GM18505 (cell line): Measurements from ENCODE around the gene KREMEN1.
"Not testable (repeated sequence)": the region's sequence is repeated elsewhere in the genome, so short reads cannot be mapped to it uniquely, and the experiment has no call there.

Experiments used
- ATAC-seq: cut with Tn5 transposase; IDR thresholded peaks from one replicate; pipeline ENCODE4 v1.9.1; 2021; ENCODE audit not compliant: unreplicated experiment
- POLR2A ChIP-seq: IDR thresholded peaks from 4 replicates; pipeline ENCODE4 v1.6.1; 2011; ENCODE audit warnings: borderline replicate concordance; ENCODE audit not compliant: insufficient read depth, insufficient read length; ENCODE audit errors: extremely low read depth

KREMEN1 gene

DNA sequence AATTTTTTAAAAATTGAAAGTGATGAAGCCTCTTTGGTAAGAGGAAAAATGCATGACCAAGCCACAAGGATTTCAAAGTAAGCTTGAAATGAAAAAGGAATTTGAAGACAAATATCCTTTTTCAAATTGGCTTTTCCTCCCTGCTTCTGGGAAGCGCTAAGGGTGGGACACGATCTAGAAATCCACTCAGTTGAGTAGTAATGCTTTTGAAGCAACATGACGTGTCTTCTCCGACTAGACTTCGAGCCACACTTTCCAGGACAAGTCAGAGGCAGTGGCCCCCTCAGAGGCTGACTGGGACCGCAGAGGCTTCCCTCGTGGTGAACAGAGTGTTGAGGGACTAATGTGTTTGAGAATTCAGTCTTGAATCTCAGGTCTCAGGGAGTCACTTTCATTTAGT, 39.8 kb downstream of the KREMEN1 start:
- TF ChIP-seq POLR2A: no peak
- ATAC-seq: no peak

DNA sequence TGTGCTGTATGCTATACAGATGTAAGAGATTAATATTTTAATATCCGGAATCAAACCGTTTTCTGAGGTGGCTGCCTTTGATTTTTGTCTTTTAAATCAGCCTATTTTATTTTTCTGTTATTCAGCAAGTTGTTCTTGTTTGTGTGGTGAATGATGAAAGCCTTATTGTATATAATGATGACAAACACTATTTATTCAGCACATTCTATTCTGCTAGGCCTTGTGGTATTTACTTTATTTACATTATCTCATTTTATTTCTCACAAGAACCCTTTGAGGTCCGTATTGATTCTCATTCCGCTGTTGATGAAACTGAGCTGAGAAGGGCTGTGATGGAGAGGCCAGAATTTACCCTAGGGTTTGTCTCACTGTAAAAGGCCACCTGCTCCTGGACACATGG, 40.5 kb downstream of the KREMEN1 start:
- ATAC-seq: no peak
- TF ChIP-seq POLR2A: no peak

DNA sequence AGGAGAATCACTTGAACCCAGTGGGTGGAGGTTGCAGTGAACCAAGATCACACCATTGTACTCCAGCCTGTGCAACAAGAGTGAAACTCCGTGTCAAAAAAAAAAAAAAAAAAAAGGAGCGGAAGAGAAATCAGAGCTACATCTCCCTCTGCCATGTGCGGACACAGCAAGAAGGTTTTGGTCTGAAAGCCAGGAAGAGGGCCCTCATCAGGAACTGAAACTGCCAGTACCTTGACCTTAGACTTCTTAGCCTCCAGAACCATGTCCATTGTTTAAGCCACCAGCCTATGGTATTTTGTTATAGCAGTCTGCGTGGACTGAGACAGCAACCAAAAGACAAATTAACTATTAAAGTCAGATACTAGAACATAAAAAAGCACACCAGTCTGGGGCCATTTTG, 41.6 kb downstream of the KREMEN1 start:
- ATAC-seq: no peak
- TF ChIP-seq POLR2A: no peak

DNA sequence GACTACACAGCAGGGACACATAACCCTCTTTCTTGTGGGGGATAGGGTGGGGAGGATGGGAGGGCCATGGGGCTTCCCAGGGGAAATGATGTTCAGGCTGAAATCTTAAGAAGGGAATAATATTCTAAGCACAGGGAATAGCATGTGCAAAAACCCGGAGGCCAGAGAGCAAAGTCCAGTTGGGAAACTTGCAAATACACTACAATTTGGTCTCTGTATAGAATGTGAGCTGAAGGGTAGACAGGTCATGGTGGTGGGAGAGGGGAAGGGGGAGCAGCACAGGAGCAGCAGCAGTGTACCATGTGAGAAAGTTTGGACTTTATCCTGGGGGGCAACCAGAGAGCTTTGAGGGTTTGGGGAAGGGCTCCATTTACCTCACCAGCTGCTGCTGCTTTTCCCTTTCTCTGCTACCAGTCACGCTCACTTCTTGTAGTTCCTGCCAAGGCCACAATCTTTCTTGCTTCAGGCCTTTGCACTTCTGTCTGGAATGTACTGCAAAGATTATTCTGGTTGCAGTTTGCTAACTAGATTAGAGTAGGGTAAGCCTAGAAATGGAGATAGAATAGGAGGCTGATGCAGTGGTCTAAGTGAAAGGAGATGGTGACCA, 43.0 kb downstream of the KREMEN1 start:
- no peak for ATAC-seq
- TF ChIP-seq POLR2A: no peak

DNA sequence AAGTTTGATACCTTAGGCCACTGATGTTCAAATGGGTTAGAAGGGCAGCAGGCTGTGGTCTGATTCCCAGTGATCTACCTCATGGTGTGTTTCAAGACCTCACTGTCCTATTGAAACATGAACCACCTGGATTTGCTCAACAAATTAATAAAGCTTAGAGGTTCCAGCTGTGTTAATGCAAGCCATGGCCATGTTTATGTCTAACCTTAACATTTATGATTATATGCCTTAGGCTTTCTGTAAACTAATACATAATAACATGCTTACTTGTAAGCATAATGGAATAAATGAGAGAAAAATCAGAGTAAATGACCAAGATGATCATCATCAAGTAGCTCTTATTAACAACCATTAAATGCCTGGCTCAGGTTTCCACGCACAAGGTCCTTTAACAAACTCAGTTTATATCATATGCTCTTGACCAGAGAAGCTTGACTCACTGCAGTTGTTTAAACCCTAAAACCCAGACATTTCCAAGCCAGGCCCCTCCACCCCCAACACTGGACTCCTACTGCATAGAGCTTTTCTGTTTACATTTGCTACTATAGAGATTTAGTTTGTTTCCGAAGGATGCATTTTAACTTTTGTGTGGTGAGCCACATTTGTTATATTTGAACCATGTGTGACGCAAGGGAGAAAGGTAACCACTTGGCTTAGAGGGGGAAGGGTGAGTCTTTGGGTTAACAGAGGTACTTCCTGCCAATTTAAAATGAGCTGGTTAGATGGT, 43.7 kb downstream of the KREMEN1 start:
- no peak for TF ChIP-seq POLR2A
- ATAC-seq: no peak

DNA sequence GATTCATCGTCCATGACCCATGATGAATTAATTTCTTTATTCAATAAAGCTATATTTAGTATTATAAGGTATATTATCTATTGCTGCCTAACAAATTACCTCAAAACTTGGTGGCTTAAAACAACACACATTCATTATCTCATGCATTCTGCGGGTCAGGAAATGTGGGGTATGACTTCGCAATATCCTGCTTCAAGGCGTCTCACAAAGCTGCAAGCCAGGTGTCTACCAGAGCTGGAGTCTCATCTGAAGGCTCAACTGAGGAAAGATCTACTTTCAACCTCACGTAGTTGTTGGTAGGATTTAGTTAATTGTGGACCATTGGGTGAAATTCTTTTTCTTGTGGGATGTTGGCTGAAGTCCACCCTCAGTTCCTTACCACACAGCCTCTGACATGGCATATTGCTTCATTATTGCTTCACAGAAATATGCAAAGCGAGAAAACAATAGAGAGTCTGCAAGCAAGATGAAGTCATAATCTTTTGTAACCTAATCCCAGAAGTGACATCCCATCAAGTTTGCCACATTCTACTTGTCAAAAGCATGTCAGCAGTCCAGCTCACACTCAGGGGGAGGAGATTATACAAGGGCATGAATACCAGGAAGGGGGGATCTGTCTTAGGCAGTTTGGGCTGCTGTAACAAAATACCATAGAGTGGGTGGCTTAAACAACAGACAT, 45.1 kb downstream of the KREMEN1 start:
- ATAC-seq: no peak
- TF ChIP-seq POLR2A: no peak

DNA sequence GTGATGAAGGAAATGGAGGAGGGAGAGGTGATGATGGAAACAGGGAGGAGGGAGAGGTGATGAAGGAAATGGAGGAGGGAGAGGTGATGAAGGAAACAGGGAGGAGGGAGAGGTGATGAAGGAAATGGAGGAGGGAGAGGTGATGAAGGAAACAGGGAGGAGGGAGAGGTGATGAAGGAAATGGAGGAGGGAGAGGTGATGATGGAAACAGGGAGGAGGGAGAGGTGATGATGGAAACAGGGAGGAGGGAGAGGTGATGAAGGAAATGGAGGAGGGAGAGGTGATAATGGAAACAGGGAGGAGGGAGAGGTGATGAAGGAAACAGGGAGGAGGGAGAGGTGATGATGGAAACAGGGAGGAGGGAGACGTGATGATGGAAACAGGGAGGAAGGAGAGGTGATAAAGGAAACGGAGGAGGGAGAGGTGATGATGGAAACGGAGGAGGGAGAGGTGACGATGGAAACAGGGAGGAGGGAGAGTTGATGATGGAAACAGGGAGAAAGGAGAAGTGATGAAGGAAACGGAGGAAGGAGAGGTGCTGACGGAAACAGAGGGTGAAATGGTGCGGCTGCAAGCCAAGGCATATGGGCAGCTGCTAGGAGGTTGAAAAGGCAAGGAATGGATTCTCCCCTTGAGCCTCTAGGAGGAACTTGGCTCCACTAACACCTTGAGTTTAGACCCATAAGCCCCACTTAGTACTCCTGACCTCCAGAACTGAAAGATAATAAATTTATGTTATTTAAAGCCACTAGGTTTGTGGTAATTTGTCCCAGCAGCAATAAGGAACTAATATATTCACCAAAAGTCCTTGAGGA, 47.5 kb downstream of the KREMEN1 start:
- not testable (repeated sequence) for ATAC-seq

DNA sequence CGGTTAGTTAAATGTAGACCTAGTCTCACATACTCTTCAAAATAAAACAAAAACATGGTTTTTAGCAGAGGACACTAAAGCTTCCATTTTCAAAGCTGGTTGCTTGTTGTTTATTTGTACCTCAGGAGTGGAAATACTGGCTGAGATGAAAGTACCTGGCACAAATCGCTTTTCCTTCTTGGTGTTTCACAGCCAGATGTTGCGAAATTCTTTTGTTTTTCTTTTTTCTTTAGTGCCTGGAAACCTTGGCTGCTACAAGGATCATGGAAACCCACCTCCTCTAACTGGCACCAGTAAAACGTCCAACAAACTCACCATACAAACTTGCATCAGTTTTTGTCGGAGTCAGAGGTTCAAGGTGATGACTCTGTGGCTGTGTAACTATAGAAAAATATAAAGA, 48.3 kb downstream of the KREMEN1 start:
- no peak for TF ChIP-seq POLR2A

DNA sequence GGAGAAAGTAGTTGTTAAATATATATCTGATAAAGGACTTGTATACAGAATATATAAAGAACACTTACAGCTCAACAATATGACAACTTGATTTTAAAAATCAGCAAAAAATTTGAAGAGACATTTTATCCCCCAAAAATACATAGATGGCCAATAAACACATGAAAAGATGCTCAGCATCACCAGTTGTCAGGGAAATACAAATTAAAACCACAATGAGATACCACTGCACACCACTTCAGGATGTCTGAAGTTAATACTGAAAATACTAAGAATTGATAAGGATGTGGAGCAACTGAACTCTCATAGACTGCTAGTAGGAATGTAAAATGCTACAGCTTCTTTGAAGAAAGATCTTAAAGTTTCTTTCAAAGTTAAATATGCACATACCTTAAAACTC, 49.2 kb downstream of the KREMEN1 start:
- no peak for ATAC-seq
- TF ChIP-seq POLR2A: no peak

More for the DNA sequence above, 48.3 kb downstream of the KREMEN1 start:
- ATAC-seq: no peak

DNA sequence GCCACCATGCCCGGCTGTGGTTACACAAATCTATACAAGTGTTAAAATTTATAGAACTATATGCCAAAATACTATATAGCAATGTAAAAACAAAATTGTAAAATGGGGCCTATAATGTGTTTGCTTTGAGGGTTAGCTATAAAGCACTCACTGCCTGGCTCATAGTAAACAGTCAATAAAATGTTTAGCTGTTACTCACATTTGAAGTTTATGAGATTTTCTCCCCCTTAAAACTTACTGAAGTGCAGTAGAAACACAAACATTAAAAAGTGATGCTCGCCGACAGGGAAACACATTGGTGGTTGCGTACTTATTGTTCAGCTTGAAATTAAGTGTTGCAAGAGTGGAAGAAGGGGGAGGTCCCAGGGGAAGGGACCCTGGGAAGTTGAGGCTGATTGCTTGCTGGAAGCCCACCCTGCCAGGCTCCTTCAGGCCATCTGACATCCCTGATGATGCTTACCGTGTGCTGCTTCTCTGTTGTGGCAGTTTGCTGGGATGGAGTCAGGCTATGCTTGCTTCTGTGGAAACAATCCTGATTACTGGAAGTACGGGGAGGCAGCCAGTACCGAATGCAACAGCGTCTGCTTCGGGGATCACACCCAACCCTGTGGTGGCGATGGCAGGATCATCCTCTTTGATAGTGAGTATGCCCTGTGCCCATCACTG, 52.1 kb downstream of the KREMEN1 start:
- ATAC-seq: no peak
- TF ChIP-seq POLR2A: no peak

DNA sequence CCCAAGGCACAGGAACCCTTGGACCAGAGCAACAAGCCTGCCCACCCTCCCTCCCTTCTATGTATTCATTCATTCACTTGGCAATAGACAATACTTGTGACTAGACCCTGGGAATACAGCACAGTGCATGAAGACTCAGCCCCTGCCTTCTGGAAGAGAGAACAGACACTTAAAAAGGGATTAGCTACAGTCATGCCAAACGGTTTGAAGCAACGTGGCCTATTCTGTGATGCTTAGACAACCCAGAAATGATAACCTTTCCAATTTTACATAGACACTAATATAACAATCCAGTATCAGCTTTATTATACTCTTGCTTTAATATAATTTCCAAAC, 52.6 kb downstream of the KREMEN1 start:
- TF ChIP-seq POLR2A: no peak
- ATAC-seq: no peak

DNA sequence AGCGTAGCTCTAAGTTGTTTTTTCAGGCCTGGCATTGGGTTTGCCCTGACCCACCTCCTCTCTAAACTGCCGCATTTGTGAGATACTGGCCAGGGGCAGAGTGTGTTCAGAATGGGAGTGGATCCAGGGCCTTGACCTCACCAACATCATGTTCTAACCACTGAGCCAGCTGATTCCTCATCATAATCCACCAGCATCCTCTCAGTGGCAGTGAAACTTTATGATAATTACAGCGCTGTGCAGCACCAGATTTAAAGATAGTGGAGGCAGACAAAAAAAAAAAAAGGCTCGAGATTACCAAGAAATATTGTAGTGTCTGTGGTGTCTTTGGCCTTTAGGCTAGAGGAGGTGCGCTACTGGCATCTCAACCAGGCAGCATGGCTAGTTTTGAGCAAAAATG, 53.0 kb downstream of the KREMEN1 start:
- TF ChIP-seq POLR2A: no peak
- ATAC-seq: no peak

DNA sequence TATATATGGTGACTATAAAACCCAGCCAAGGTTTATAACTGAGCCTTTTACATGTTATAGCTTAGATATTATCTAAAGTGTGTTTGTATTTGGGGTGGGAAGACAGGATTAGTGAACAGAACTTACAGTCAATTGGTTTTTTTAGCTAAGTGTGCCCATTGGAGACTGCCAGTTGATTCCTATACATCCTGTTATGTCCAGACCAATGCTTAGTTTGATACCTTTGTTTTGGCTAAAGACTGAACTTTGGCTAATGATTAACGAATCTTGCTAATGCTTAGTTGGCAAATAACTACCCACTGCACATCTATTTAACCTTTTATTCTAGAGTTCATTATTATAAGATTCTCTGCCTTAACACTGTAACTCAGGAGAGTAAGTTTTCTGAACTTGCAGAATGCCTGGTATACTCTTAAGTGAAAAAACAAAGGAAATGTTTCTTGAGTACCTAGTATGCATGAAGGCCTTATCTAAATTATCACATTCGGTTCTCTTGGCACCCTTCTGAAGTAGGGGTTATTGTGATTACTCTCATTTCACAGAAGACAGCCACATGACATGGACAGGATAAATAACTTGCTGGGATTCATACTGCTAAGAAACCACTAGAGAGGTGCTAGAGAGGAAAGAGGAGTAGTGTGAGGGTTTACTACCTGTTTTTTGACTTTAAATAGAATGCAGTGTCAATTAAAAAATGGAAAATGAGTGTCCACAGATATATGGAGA, 54.0 kb downstream of the KREMEN1 start:
- no peak for TF ChIP-seq POLR2A
- ATAC-seq: no peak
